ENCODE data around the gene PLD1.

DNA sequence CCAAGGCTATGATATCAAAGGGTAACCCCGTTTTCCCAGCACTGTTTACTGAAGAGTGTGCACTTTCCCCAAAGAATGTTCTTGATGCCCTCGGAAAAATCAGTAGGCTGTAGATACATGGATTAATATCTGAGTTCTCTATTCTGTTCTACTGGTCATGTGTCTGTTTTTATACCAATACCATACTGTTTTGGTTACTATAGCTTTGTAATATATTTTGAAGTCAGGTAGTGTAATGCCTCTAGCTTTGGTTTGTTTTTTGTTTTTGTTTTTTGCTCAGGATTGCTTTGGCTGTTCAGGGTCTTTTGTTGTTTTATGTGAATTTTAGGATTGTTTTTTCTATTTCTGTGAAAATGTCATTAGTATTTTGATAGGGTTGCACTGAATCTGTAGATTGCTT lies 95.1 kb downstream of the PLD1 start:
- TF ChIP-seq POLR2AphosphoS5 (IDR thresholded peaks at IDR 0.05; ENCODE audit: low read depth, low read length) (no peak), REST (IDR thresholded peaks at IDR 0.05; ENCODE audit: insufficient read depth in 1 of 2, low read depth in 2 of 2, low read length in 2 of 2) (no peak), TAF1 (IDR thresholded peaks at IDR 0.05; ENCODE audit: borderline replicate concordance, insufficient read depth, low read length) (no peak), SIN3A (IDR thresholded peaks at IDR 0.05; ENCODE audit: borderline replicate concordance, insufficient read depth, low read length) (no peak), FOXP2 (optimal IDR thresholded peaks at IDR 0.05; ENCODE audit: borderline replicate concordance, extremely low read depth, extremely low read length, insufficient read depth) (no peak)
